GM19240 (cell line): Measurements from ENCODE around the gene MRFAP1L1.
"Not testable (repeated sequence)": the region's sequence is repeated elsewhere in the genome, so short reads cannot be mapped to it uniquely, and the experiment has no call there.

Experiments used
- DNase-seq: peaks from one replicate; pipeline ENCODE4 v3.0.0; 2011; ENCODE audit warnings: low spot score; ENCODE audit not compliant: insufficient read length

MRFAP1L1 gene

GRCh38 chr4:6734165-6734786 is 24.6 kb upstream of the MRFAP1L1 start:
- DNase-seq = no peak

GRCh38 chr4:6733358-6734164 is 23.9 kb upstream of the MRFAP1L1 start:
- DNase-seq = no peak

GRCh38 chr4:6732441-6733357 is 23.0 kb upstream of the MRFAP1L1 start:
- DNase-seq = no peak

GRCh38 chr4:6731780-6732179 is 22.1 kb upstream of the MRFAP1L1 start:
- no peak for DNase-seq

GRCh38 chr4:6731318-6731675 is 21.6 kb upstream of the MRFAP1L1 start:
- no peak for DNase-seq

- no peak for DNase-seq
Observed at GRCh38 chr4:6730603-6731317, 21.1 kb upstream of the MRFAP1L1 start.

- DNase-seq = no peak
Observed at GRCh38 chr4:6728320-6729029, 18.8 kb upstream of the MRFAP1L1 start.

- no peak for DNase-seq
Observed at GRCh38 chr4:6727943-6728250, 18.2 kb upstream of the MRFAP1L1 start.

GRCh38 chr4:6727081-6727942 is 17.6 kb upstream of the MRFAP1L1 start:
- no peak for DNase-seq

GRCh38 chr4:6725427-6725961 is 15.8 kb upstream of the MRFAP1L1 start:
- not testable (repeated sequence) for DNase-seq

- no peak for DNase-seq
Observed at GRCh38 chr4:6724421-6725111, 14.9 kb upstream of the MRFAP1L1 start.

GRCh38 chr4:6723851-6724250 is 14.2 kb upstream of the MRFAP1L1 start:
- no peak for DNase-seq

GRCh38 chr4:6722891-6723290 is 13.2 kb upstream of the MRFAP1L1 start:
- DNase-seq = no peak

- no peak for DNase-seq
Observed at GRCh38 chr4:6721121-6721520, 11.5 kb upstream of the MRFAP1L1 start.

GRCh38 chr4:6720202-6720699 is 10.6 kb upstream of the MRFAP1L1 start:
- DNase-seq = peak; percentile 87

- no peak for DNase-seq
Observed at GRCh38 chr4:6719611-6720179, 10.0 kb upstream of the MRFAP1L1 start.

- no peak for DNase-seq
Observed at GRCh38 chr4:6718932-6719610, 9.4 kb upstream of the MRFAP1L1 start.
